ENCODE measurements around the gene ZNF407. TPM values are rescaled to one million over a fixed set of nuclear protein-coding genes. Genes with fewer than 3 reads are reported as not detected.

ZNF407 gene
- total RNA-seq, 1 experiment from 2014 or later, result 7.6 TPM

DNA sequence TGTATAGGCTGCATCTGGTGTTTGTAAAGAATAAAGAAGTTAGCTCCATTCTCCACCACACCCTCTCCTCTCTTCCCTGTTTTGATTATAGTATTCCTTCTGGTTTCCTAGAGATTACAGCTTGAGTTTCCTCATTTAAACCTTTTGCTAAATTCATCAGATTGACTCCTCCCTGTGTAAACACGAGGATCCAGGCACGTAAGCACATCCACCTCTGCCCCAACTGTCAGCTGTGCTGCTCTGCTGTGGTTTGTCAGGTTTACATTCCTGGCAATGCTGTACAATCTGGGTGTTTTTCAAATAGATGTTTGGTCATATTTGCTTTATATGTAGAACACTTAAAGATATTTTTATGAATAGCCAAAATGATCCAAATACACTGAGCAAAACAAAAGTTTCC lies 308.5 kb downstream of the ZNF407 start:
- Histone ChIP-seq H3K9me2 (ENCODE audit: insufficient read depth) (no peaks in the 10 kb centered on the region), H3K9ac (ENCODE audit: low read length) (no peak overlapping the region), H3K4me3 (replicated peaks in 1 of 2; ENCODE audit: low read depth in 1 of 2, low read length in 2 of 2) (no peak overlapping the region), H3K36me3 (ENCODE audit: control insufficient read depth in 1 of 2, insufficient read depth in 2 of 2, low read length in 2 of 2) (no peaks in the 10 kb centered on the region), H3K4me2 (ENCODE audit: low read length) (no peak overlapping the region), H2AFZ (ENCODE audit: low read depth, low read length, poor library complexity, severe bottlenecking) (no peak overlapping the region), H4K20me1 (ENCODE audit: insufficient read depth) (no peaks in the 10 kb centered on the region), H3K4me1 (ENCODE audit: control insufficient read depth in 1 of 2, insufficient read depth in 2 of 2, low read length in 2 of 2) (no peaks in the 10 kb centered on the region), H3K9me3 (ENCODE audit: control insufficient read depth in 1 of 2, insufficient read depth in 1 of 2, low read depth in 1 of 2, low read length in 2 of 2) (no peaks in the 10 kb centered on the region), H3K27ac (ENCODE audit: low read depth, low read length) (no peak overlapping the region), H3K27me3 (ENCODE audit: insufficient read depth, low read length) (no peaks in the 10 kb centered on the region), H3K79me2 (ENCODE audit: insufficient read depth, low read length) (no peaks in the 10 kb centered on the region)
- ChIA-PET RAD21 (ENCODE audit: low non-redundant PET in 1 of 2, low total read pairs in 2 of 2, uncharacterized antibody in 2 of 2, unreplicated experiment in 2 of 2) (no interaction called here), POLR2A (no interaction called here), CTCF (no interaction called here)
- intact Hi-C loops (cut with micrococcal nuclease), result no loop called here
- no TSS peak for BruUV-seq (replicated peaks)
- ATAC-seq, result no peak
- no peak for DNase-seq (ENCODE audit: low read depth, low spot score)
- TF ChIP-seq SRF (IDR thresholded peaks at IDR 0.05; ENCODE audit: low read depth), result no peak
- TF ChIP-seq EZH2phosphoT487 (IDR thresholded peaks at IDR 0.05; ENCODE audit: borderline replicate concordance), result no peak
- no peak for TF ChIP-seq ZNF274 (IDR thresholded peaks at IDR 0.05; ENCODE audit: low read depth, low read length)
- no peak for TF ChIP-seq ELF1 (IDR thresholded peaks at IDR 0.05; ENCODE audit: borderline replicate concordance, low read depth)
- no peak for TF ChIP-seq POLR2A (IDR thresholded peaks at IDR 0.05; ENCODE audit: borderline replicate concordance, extremely low read depth, insufficient read depth, insufficient read length)
- no peak for TF ChIP-seq FOSL1 (IDR thresholded peaks at IDR 0.05; ENCODE audit: low read depth)
- TF ChIP-seq RAD21 (IDR thresholded peaks at IDR 0.05; ENCODE audit: low read depth), result no peak
- no peak for TF ChIP-seq YY1 (IDR thresholded peaks at IDR 0.05; ENCODE audit: extremely low read depth, insufficient replicate concordance, low read depth, low read length)
- TF ChIP-seq, protein P1, sequence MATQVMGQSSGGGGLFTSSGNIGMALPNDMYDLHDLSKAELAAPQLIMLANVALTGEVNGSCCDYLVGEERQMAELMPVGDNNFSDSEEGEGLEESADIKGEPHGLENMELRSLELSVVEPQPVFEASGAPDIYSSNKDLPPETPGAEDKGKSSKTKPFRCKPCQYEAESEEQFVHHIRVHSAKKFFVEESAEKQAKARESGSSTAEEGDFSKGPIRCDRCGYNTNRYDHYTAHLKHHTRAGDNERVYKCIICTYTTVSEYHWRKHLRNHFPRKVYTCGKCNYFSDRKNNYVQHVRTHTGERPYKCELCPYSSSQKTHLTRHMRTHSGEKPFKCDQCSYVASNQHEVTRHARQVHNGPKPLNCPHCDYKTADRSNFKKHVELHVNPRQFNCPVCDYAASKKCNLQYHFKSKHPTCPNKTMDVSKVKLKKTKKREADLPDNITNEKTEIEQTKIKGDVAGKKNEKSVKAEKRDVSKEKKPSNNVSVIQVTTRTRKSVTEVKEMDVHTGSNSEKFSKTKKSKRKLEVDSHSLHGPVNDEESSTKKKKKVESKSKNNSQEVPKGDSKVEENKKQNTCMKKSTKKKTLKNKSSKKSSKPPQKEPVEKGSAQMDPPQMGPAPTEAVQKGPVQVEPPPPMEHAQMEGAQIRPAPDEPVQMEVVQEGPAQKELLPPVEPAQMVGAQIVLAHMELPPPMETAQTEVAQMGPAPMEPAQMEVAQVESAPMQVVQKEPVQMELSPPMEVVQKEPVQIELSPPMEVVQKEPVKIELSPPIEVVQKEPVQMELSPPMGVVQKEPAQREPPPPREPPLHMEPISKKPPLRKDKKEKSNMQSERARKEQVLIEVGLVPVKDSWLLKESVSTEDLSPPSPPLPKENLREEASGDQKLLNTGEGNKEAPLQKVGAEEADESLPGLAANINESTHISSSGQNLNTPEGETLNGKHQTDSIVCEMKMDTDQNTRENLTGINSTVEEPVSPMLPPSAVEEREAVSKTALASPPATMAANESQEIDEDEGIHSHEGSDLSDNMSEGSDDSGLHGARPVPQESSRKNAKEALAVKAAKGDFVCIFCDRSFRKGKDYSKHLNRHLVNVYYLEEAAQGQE (IDR thresholded peaks at IDR 0.05; ENCODE audit: low read depth), result no peak
- TF ChIP-seq SP1 (IDR thresholded peaks at IDR 0.05; ENCODE audit: low read depth), result no peak
- TF ChIP-seq EZH2 (IDR thresholded peaks at IDR 0.05), result no peak
- no peak for TF ChIP-seq CBX3 (IDR thresholded peaks at IDR 0.05; ENCODE audit: low read depth)
- no peak for TF ChIP-seq SIN3A (IDR thresholded peaks at IDR 0.05; ENCODE audit: low read depth)
- TF ChIP-seq, protein P2, sequence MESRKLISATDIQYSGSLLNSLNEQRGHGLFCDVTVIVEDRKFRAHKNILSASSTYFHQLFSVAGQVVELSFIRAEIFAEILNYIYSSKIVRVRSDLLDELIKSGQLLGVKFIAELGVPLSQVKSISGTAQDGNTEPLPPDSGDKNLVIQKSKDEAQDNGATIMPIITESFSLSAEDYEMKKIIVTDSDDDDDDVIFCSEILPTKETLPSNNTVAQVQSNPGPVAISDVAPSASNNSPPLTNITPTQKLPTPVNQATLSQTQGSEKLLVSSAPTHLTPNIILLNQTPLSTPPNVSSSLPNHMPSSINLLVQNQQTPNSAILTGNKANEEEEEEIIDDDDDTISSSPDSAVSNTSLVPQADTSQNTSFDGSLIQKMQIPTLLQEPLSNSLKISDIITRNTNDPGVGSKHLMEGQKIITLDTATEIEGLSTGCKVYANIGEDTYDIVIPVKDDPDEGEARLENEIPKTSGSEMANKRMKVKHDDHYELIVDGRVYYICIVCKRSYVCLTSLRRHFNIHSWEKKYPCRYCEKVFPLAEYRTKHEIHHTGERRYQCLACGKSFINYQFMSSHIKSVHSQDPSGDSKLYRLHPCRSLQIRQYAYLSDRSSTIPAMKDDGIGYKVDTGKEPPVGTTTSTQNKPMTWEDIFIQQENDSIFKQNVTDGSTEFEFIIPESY (IDR thresholded peaks at IDR 0.05; ENCODE audit: extremely low read depth, insufficient replicate concordance, low read length), result no peak
- TF ChIP-seq, protein P3, sequence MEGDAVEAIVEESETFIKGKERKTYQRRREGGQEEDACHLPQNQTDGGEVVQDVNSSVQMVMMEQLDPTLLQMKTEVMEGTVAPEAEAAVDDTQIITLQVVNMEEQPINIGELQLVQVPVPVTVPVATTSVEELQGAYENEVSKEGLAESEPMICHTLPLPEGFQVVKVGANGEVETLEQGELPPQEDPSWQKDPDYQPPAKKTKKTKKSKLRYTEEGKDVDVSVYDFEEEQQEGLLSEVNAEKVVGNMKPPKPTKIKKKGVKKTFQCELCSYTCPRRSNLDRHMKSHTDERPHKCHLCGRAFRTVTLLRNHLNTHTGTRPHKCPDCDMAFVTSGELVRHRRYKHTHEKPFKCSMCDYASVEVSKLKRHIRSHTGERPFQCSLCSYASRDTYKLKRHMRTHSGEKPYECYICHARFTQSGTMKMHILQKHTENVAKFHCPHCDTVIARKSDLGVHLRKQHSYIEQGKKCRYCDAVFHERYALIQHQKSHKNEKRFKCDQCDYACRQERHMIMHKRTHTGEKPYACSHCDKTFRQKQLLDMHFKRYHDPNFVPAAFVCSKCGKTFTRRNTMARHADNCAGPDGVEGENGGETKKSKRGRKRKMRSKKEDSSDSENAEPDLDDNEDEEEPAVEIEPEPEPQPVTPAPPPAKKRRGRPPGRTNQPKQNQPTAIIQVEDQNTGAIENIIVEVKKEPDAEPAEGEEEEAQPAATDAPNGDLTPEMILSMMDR (IDR thresholded peaks at IDR 0.05 in 2 of 3, conservative IDR thresholded peaks at IDR 0.05 in 1 of 3; ENCODE audit: borderline replicate concordance in 1 of 3, insufficient read depth in 1 of 3, low read depth in 2 of 3, low read length in 2 of 3), result no peak
- TF ChIP-seq JUND (IDR thresholded peaks at IDR 0.05), result no peak
